Stimulated activated CD8-positive, alpha-beta memory T cell treated with anti-CD3 and anti-CD28 coated beads, Interleukin-15, amount 100 ng/mL, for 4 hours (primary cell): Measurements from ENCODE around the gene YBX1.
"Not testable (repeated sequence)": the region's sequence is repeated elsewhere in the genome, so short reads cannot be mapped to it uniquely, and the experiment has no call there.

Experiments used
- DNase-seq, 2 donors: peaks; one replicate each; pipeline ENCODE4 v3.0.0-alpha.2; 2020; ENCODE audit warnings: low read depth in 2 of 2

Gene YBX1

DNA sequence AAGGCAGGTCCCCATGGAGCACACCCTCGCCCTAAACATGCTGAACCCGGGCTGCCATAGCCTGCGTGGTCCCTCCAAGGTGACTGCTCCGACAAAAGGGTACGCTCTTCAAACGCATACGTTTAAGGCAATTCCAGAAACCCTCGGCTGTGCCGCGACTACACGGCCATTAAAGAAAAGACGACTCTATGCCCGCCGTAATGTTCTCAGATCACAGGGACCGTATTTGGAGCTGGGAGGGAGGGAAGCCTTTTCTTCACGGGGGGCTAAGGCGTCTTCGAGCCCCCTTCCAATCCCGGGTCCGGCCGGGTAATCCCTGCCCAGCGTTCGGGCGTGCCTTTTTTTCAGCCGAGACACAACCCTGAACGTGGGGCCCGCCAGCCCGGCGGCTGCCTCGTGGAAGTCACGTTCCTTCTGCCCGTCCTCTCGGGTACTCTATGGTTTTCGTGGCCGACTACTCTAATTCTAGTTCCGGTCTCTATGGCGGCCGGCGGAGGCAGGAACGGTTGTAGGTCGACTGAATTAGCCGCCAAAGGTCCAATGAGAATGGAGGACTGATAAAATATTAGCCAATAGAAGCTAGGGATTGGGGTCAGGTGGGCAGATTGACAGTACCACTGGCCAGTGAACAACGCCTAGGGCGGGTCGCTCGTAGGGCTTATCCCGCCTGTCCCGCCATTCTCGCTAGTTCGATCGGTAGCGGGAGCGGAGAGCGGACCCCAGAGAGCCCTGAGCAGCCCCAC is at the start of gene YBX1:
YBX1 (plus strand) TSS at position 678 of the 743 bp plus-strand sequence. CDS start 148 bp downstream, outside the sequence.
- DNase-seq = peak; percentile 83 to 91

- no peak for DNase-seq
Observed at GRCh38 chr1:42639116-42639515, 43.1 kb upstream of the YBX1 start.

GRCh38 chr1:42646056-42646455 is 36.2 kb upstream of the YBX1 start:
- DNase-seq = no peak

DNA sequence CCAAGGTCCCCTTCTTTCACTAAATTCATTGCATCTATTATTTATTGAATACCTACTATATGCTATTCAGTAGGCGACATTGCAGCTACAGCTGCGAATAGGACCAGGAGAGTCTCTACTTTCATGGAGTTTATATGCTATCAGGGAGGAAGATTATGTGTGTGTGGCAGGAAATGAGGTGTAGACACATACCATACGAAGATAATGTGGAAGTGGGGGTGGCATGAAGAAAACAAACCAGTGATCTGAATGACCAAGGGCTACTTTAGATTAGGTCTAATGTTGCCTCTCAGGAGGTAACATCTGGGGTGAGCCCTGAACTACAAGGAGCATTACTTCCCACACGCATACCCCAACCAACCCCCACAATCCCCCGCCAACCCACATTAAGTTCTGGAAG is 25.0 kb upstream of the YBX1 start:
- DNase-seq = no peak

GRCh38 chr1:42657981-42658876 is 24.0 kb upstream of the YBX1 start, which contains the start of gene PPIH:
Gene PPIH (plus strand): TSS chr1:42658423. CDS start chr1:42658447, 24 bp downstream.
- peak; percentile 86 to 91 for DNase-seq

DNA sequence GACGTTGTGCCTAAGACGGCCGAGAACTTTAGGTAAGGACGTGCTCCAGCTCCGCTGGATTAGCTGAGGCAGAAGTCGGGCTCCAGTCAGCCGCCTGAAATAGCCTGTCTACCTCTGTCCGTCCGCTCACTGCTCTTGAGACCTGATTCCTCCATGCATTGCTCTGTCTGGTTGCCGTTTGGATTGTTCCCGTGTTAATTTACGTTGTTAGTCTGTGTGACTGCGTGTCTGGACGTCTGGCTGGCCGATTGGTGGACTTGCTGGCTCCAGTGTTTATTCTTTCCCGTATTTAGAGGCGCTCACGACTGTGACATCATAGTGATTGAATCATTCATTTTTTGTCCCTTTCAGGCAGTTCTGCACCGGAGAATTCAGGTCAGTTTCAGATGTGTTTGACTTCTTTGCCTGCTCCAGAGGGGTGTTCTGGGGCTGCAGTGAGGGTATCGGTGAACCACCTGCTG is 23.3 kb upstream of the YBX1 start:
- no peak for DNase-seq

GRCh38 chr1:42660907-42661500 is 21.2 kb upstream of the YBX1 start:
- no peak for DNase-seq

DNA sequence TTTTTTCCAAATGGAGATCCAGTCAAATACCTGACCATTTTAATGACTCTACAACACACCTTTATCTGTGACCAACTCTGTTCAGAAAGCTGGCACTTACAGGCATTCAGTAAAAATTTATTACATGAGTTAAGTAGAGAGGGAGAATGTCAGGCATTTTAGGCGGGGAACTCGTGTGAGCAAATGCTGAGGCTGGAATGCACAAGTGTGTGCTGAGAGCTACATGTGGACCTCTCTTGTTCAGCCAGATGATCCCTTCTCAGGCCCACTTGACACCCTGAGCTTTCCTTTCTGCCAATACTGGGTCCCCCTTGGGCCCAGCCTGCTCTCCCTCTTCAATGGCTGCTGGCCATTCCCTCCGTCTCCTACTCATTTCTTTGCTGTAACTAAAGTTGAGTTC is 12.3 kb upstream of the YBX1 start:
- DNase-seq = no peak

GRCh38 chr1:42670425-42670824 is 11.8 kb upstream of the YBX1 start:
- DNase-seq = no peak

GRCh38 chr1:42674214-42674613 is 8.0 kb upstream of the YBX1 start:
- no peak for DNase-seq

DNA sequence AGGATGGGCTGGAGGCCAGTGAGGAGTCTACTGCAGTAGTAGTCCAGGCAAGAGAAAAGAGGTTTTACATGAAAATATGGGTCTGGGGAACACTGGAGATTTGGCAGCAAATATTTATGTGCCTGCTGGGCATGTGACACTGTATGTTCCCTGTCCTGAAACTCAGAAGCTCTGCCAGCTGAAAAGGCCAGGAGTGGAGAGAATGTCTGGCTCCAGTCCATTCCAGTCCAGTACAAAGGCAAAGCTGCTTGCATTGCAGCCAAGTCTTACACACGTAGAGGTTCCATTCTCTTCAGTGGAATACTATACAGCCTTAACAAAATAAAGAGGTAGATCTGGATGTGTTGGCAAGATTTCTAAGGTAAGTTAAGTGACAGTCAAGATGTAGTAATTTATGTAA is 7.5 kb upstream of the YBX1 start:
- DNase-seq = no peak

- DNase-seq = no peak
Observed at GRCh38 chr1:42675467-42675866, 6.8 kb upstream of the YBX1 start.

GRCh38 chr1:42676534-42677087 is 5.6 kb upstream of the YBX1 start:
- no peak for DNase-seq

- DNase-seq = no peak
Observed at GRCh38 chr1:42679364-42679983, 2.7 kb upstream of the YBX1 start.

DNA sequence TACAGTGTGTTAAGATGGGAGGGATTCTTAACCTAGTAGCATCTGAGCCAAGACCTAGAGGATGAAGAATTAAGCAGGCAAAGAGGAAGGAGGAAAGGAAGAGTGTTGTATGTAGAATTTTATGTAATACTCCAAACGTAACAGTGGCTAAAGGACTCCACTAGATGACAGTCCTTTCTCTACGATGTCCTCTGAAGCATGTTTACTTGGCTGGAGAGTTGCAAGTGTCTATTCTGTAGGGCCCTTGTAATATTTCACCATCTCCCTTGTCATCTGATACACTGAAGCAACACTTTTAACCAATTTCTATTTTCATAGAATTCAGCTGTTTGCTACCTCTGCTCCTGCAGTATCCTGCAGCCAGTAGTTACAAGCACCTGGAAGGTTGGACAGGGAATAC is 2.2 kb upstream of the YBX1 start:
- no peak for DNase-seq

DNA sequence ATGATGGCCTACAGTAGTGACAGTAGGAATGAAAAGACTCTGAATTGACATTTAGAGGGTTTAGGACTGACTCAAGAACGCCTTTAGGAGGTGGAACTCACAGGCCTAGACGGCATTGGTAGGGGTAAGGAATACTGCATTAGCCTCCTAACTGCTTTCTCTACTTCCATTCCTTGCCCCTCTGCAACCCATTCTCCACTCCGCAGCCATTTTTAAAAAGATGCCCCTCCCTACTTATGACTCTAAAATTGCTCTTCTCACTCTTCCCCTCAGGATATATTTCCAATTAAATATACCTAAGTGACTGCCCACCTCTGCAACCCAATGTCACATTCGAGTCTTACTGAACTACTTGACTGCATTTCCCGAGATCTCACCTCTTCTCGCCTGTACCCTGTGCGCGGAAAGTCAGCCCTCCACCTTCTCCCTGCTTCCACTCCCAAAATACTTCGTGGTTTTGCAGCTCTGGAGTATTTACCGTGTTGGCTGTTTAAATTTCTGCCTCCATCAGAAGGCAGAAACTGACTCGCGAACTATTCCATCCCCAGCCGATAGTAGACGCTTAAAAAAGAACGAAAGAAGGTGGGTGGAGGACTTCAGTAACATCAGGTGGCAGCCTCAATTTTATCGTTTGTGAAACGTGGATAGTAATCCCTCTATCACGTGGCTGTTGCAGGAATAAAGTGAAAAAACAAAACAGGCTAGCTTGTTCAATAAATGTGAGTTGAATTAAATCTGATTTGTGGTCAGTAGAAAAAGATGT is 1.1 kb upstream of the YBX1 start:
- DNase-seq = no peak

- DNase-seq = not testable (repeated sequence)
Observed at GRCh38 chr1:42682484-42682738, 193 bp downstream of the YBX1 start.

DNA sequence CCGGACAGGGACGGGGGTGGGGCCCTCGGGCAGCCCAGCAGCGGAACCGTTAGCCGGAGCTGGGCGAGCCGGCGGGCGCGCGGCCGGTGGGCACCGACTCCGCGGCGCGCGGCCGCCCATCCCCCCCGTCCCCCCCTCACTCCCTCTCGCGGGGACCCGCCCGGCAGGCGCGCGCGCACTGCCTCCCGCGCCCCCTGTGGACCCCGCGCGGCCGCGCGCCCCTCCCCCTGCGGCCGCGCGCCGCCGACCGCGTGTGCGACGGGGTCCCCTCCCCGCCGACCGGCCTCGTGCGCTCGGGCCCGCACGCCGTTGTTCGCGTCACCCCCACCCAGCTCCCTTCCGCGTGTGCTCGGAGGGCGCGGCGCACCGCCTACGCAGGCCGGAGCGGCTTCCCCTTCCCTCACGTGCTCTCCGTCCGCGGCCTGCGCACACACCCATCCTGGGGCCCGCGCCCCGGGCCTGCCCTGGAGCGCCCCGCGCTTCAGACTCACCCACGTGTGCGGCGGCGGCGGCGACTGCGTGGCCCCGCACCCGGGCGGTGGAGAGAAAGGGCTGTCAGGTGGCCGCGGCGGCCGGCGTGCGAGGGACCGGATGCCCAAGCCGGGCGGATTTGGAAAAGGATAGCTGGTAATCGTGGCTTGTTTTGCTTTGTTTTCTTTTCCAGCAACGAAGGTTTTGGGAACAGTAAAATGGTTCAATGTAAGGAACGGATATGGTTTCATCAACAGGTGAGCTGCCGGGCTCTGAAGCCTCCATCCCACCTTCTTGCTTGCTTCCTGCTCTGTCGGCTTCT is 717 bp downstream of the YBX1 start:
- peak; percentile 36 to 41 for DNase-seq

DNA sequence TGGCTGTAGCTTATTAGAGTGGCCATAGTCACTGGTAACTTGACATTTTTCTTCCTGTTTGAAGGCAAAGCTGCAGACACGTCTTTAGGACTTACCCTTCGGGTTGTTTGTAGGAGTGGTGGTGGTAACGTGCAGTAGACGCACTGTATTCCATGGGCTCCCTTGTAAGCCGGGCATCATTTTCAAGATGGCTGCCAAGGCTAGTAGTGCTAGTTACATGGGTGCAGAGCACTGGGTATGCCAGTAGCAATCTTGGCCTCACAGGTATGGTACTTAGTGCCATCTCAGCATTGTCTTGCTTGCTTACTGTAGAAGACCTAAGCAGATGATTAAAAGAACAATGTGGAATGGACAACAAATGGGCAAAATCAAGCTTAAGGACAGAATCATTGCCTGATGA is 1.9 kb downstream of the YBX1 start:
- DNase-seq = no peak

DNA sequence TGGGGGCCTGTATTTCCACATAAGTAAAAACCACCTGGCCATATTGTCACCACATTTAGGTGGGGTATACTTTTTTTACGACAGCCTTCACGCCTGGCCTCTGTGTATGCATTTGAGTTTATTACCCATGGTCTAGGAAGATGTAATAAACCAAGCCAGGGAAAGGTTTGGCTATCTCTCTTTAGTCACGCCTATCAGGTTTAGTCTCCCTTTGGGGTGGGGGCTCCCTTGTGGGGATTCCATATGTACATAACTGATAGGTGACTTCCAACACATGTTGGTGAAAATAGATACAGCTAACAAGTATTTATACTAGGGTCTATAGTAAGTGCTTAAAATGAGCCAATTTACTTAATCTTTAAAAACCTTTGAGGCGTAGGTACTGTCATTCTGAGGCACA is 4.2 kb downstream of the YBX1 start:
- DNase-seq = no peak
